Nephron progenitor cell (in vitro differentiated cells): ENCODE results near the gene NHLH1.

Experiments used
- DNase-seq: peaks from one replicate; pipeline ENCODE4 v3.0.0; 2021
- H3K27ac Mint-ChIP-seq: 2 replicates; pipeline ENCODE4 v1.8.0; 2021; ENCODE audit warnings: mild to moderate bottlenecking, moderate library complexity, mixed read lengths
- H3K27me3 Mint-ChIP-seq: 2 replicates; pipeline ENCODE4 v1.8.0; 2021; ENCODE audit warnings: mild to moderate bottlenecking, low read depth, mixed read lengths; ENCODE audit not compliant: poor library complexity
- H3K36me3 Mint-ChIP-seq: 2 replicates; pipeline ENCODE4 v1.8.0; 2021; ENCODE audit warnings: low read depth, mixed read lengths
- H3K4me1 Mint-ChIP-seq: 2 replicates; pipeline ENCODE4 v1.8.0; 2021; ENCODE audit warnings: mixed read lengths
- H3K4me3 Mint-ChIP-seq: 2 replicates; pipeline ENCODE4 v1.8.0; 2021; ENCODE audit warnings: mild to moderate bottlenecking, moderate library complexity, mixed read lengths
- H3K9me3 Mint-ChIP-seq: 2 replicates; pipeline ENCODE4 v1.8.0; 2021; ENCODE audit warnings: mild to moderate bottlenecking, moderate library complexity, mixed read lengths
- CTCF ChIP-seq: fragments of 200-600 bp; sonication (generic); IDR thresholded peaks from 2 replicates; pipeline ENCODE4 v1.5.0; 2021; ENCODE audit warnings: antibody characterized with exemption

Gene NHLH1

GRCh38 chr1:160351629-160352028 is 15.2 kb upstream of the NHLH1 start:
- peaks cover 66% of the 10 kb centered on the region for H3K36me3 Mint-ChIP-seq
- no peak for TF ChIP-seq CTCF
- H3K4me3 Mint-ChIP-seq, result no peak overlapping the region
- DNase-seq, result no peak
- H3K27me3 Mint-ChIP-seq, result no peaks in the 10 kb centered on the region
- no peak overlapping the region for H3K27ac Mint-ChIP-seq
- no peaks in the 10 kb centered on the region for H3K9me3 Mint-ChIP-seq
- no peaks in the 10 kb centered on the region for H3K4me1 Mint-ChIP-seq

GRCh38 chr1:160352555-160352954 is 14.3 kb upstream of the NHLH1 start:
- Mint-ChIP-seq H3K27me3 (no peaks in the 10 kb centered on the region), H3K4me1 (no peaks in the 10 kb centered on the region), H3K4me3 (no peak overlapping the region), H3K27ac (no peak overlapping the region), H3K9me3 (no peaks in the 10 kb centered on the region), H3K36me3 (peaks cover 70% of the 10 kb centered on the region)
- DNase-seq, result no peak
- no peak for TF ChIP-seq CTCF

- no peak for TF ChIP-seq CTCF
- H3K27ac Mint-ChIP-seq, result no peak overlapping the region
- DNase-seq, result no peak
- no peaks in the 10 kb centered on the region for H3K27me3 Mint-ChIP-seq
- no peaks in the 10 kb centered on the region for H3K4me1 Mint-ChIP-seq
- H3K36me3 Mint-ChIP-seq, result peaks cover 71% of the 10 kb centered on the region
- no peaks in the 10 kb centered on the region for H3K9me3 Mint-ChIP-seq
- no peak overlapping the region for H3K4me3 Mint-ChIP-seq
Observed at GRCh38 chr1:160353223-160353622, 13.6 kb upstream of the NHLH1 start.

- peak; percentile 36 for TF ChIP-seq CTCF
- Mint-ChIP-seq H3K36me3 (peaks cover 81% of the 10 kb centered on the region), H3K27me3 (no peaks in the 10 kb centered on the region), H3K9me3 (no peaks in the 10 kb centered on the region), H3K4me3 (no peak overlapping the region), H3K27ac (peak overlapping the region; percentile 89), H3K4me1 (no peaks in the 10 kb centered on the region)
- peak; percentile 28 for DNase-seq
Observed at GRCh38 chr1:160354388-160354985, 12.4 kb upstream of the NHLH1 start.

DNA sequence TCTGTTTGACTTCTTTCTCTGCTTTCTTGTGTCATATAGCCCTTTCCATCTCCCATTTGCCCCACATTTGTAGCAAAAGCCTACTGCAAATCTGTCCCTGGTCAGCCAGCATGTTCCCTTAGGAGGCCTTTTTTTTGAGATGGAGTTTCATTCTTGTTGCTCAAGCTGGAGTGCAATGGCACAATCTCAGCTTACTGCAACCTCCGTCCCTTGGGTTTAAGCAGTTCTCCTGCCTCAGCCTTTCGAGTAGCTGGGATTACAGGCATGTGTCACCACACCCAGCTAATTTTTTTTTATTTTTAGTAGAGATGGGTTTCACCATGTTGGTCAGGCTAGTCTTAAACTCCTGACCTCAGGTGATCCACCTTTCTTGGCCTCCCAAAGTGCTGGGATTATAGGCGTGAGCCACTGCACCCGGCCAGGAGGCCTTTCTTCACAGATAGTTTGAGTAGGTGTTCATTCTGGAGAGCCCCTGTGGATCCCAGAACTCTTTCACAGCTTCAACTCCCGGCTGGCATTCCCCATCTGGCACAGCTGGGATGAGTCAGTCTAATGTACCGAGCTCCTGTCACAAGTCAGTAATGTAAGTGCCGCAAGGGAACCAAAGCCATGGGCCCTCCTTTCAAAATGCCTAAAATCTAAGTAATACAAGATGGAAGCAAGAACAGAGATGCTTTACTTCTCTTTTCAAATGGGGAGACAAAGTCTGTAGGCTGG is 9.4 kb upstream of the NHLH1 start:
- no peak for DNase-seq
- peak overlapping the region; percentile 40 for H3K27ac Mint-ChIP-seq
- no peaks in the 10 kb centered on the region for H3K27me3 Mint-ChIP-seq
- TF ChIP-seq CTCF, result no peak
- H3K4me1 Mint-ChIP-seq, result peaks cover 14% of the 10 kb centered on the region
- peaks cover 72% of the 10 kb centered on the region for H3K36me3 Mint-ChIP-seq
- H3K4me3 Mint-ChIP-seq, result no peak overlapping the region
- no peaks in the 10 kb centered on the region for H3K9me3 Mint-ChIP-seq

DNA sequence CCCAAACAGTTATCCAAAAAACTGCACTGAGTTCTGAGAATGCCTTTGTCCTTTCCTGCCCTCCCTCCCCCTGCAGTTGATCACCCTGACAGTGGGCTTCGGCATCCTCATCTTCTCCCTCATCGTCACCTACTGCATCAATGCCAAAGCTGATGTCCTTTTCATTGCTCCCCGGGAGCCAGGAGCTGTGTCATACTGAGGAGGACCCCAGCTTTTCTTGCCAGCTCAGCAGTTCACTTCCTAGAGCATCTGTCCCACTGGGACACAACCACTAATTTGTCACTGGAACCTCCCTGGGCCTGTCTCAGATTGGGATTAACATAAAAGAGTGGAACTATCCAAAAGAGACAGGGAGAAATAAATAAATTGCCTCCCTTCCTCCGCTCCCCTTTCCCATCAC is 8.8 kb upstream of the NHLH1 start:
- TF ChIP-seq CTCF, result no peak
- Mint-ChIP-seq H3K9me3 (no peaks in the 10 kb centered on the region), H3K36me3 (peaks cover 65% of the 10 kb centered on the region), H3K4me1 (peaks cover 20% of the 10 kb centered on the region), H3K27me3 (no peaks in the 10 kb centered on the region), H3K4me3 (no peak overlapping the region), H3K27ac (peak overlapping the region; percentile 9)
- no peak for DNase-seq
